ENCODE results near the gene PHF21B.

PHF21B gene

DNA sequence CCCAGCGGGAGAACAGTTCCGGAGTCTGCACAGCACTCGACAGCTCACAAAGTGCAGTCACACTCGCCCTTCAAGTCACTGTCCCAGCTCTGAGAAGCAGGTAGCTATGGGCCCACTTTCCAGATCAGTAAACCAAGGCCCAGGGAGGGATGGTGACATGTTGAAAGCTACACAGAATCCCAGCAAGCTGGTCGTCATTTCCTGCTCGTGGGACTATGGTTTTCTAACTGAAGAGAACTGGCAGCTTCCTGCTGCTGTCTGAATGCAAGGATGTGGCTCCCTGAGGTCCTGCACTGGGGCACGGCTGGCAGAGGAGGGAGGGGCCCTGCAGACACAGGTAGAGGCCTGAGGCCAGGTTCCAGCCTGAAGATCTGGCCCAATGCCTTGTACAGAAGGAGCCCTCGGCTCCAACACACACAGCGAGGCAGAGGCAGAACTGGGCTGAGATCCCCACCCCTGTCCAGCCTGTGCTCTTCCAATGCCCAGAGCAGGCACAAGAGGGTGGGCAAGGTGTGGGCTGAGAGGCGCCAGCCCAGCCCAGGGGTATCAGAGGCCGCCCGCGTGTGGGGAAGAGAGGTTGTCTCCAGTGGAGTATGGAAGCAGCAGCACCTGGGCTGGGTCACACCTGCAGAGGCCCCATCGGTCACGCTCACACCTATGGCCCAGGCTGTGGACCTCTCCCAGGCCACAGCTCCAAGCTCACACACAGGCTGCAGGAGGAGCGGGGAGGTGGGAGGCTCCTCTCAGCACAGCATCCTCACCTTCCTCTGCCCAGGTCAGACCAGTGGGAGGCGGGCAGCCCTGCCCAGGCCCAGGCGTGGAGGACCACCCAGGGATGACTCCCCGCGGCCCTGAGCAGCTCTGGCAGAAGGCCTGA lies 119.2 kb downstream of the PHF21B start:
- DNase-seq, result no peak

DNA sequence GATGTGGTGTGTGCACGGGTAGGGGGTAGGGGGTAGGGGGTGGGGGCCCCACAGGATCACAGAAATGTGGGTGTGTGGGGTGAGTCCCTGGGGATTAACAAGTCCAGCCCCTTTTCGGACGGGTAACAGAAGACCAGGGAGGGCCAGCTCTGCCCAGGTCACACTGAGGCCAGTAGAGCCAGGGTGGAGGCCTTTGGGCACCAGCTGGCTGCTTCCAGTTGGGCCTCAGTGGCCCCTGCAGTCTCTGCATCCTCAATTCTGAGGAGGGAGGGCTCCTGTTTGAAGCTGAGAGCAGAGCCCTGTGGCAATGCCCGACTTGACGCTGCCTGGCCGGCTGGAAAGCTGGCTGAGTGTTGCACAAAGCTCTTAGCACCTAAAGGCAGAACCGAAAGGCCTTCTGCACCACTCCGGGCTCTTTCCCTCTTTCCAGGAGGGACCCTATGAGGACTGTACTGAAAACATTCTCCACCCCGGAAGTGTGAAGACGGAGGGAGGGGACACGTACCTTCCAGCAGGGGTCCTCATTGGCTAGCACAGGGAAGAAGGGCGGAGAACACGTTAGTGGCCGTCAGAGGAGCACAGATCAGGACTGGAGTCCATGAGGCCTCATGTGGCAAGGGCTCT lies 120.4 kb downstream of the PHF21B start:
- no peak for DNase-seq

DNA sequence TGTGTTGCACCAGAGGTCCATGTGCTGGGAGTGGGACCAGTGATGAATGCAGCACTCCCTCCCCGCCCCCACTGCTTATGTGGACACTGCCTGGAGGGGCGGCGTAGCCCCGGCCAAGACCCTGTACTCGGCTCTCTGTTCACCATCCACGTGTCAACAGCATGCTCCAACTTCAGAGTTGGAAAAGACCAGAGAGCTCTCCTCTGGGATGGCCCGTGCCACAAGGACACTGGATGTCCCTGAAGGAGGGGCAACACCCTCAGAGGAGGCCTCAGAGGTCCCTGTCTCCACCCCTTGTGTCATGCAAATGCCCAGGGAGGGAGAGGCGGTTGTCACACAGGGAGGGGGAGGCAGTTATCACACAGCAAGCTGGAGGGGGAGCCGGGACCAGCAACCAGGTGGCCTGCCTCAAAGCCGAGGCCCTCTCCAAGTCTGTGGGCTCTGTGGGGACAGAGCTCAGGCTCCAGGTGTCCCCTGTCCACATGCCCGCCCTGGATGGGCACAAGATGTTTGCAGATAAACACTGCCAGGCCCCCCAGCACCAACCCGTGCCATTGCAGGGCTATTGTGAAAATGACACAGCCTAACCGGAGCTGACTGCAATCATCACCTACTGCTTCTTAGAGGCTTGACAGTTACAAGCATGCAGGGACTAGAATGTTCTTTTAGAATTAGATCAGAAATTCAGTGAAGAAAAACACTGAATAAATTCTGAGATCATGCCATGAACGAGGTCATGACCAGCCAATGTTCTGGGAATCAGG lies 121.1 kb downstream of the PHF21B start:
- no peak for DNase-seq

DNA sequence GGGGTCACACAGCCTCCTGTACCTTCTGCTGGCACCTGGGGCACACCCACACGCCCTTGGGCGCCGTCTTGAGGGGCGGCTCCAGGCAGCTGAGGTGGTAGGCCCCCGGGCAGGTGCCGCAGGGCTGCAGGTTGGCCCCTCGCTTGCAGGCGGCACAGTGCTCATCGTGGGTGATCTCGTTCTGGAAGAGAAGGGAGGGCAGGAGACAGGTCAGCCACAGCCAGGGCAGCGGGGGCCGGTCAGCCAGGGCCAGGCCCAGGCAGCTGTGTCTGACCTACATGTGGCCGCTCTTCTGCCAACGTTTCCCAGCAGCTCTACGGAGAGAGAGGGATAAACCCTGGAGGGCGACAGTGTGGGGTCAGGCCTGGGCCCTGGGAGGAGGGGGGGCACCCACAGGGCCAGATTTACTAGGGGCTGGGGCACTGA lies 121.9 kb downstream of the PHF21B start:
- DNase-seq, result no peak

DNA sequence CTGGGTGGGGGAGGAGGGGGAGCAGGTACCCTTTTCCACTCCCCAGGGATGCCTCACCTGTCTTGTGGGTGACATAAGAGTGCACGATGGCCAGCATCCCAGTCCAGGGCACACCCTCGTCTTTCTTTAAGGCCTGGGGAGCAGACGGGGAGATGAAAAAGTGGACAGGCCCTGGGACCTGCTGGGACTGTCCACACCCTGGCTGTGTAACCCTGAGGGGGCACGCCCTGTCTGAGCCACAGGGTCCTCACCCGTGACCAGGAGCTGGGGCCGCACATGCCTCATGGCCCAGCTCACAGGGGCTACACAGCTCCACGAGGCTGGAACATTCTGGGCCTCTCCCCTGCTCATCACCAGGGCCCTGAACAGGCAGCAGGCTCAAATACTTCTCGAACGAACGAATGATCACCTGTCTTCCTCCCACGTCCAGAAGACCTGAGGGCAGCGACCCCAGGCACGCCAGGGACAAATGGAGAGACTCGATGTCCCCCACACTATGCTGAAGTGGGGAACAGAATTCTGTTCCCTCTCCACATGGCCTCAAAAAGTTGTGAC lies 123.9 kb downstream of the PHF21B start:
- no peak for DNase-seq

DNA sequence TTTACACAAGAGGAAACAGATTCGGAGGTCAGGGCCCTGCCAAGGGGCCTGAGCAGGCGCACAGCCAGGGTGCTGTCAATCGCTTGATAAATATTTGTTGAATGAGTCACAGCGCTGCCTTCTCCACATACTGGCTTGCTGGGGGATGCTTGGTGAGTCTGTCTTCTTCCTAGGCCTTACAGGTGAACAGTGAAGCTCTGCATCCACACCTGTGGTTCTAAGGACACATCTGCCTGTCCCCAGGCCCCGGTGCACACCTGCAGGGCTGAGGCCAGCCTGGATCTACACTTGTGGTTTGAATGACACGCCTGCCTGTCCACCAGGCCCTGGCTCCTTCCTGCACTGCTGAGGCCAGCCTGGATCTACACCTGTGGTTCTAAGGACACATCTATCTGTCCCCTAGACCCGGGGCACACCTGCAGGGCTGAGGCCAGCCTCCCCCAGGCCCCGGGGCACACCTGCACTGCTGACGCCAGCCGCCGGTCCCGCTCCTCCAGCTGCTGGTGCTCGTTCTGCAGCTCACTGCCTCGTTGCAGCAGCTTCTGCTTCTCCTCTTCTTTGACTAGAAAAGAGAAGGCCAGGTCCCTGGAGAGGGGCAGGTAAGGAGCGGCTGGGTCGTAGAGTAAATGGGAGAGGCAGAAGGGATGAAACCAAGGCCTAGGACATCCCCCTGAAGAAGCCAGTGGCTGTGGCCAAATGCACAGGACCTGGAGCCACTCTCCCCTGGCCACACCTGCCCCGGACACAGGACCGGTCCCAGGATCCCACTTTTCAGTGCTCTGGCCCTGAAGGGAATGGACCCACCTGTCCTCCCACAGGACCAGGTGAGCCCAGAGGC lies 124.6 kb downstream of the PHF21B start:
- no peak for DNase-seq

DNA sequence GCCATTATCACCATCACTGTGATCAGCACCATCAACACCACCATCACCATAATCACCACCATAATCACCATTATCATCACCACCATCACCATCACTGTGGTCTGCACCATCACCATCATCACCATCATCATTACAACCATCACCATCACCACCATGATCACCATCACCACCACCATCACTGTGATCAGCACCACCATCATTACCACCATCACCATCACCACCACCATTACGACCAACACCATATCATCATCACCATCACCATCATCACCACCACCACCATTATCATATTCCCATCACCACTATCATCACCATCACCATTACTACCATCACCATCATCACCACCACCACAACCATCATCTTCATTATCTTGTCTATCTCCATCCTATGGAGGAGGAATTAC lies 125.2 kb downstream of the PHF21B start:
- no peak for DNase-seq

DNA sequence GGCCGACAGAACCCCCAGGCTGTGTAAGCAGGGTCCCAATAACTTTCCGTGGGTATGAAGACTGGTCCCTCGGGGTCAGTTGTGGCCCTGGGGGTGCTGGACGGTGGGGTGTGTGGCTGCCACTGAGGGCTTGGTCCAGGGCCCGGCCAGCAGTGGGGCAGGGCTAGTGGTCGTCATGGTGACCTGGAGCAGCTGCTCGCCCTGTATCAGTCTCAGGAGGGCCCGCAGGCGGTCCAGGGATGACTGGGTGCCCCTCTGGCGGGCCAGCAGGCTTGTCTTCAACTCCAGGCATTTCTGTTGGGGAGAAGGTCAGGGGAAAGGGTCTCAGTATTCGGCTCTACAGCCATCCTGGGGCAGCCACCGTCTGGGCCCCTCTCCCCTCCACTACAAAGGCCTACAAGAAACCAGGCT lies 126.8 kb downstream of the PHF21B start:
- DNase-seq, result no peak

DNA sequence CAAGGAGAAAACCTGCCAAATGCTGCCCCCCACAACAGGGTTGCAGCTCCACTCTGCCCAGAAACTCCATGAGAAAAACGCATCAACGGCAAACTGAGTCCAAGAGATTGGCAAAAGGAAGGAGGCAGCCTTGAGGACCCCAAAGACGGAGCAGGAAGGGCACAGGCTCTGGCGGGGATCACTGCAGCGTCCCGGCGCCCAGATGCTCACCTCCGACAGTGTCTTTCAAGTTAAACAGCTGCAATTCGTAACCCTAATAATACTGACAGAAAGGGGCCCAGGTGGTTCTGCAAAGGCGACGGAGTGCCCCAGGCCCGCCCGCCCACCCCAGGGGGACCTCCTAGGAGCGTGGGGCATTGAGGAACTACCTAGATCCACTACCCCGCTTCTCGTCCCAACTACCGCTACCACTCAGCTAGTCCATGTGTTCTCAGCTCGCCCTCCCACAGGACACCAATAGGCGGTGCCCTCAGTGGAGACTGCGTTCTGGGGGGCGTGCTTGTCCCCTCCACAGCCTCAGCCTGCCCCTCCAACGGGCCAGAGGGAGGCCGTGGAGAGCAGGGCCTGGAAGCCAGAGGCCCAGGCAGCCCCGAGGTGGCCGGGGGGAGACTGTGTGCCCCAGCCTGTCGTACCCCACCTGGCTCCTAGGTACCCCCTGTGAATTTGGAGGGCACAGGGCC lies 127.4 kb downstream of the PHF21B start:
- no peak for DNase-seq

DNA sequence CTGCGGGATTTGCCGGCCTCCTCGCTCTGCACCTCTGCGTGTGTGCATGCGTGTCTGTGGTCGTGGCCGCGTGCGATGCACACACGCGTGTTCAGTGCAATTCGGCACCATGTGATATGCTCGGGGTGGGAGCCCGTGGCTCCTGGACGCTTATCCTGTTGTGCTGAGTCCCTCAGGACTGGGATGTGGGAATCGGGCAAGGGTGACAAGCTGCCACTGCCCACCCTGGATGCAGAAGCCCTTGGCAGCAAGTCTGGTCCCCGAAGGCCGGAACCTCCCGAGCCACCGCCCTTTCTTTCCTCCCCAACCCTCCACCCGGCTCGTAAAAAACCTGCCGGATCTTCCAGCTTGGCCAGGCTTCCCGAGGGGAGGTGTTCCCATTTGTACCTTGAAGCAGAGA lies 128.2 kb downstream of the PHF21B start:
- no peak for DNase-seq

DNA sequence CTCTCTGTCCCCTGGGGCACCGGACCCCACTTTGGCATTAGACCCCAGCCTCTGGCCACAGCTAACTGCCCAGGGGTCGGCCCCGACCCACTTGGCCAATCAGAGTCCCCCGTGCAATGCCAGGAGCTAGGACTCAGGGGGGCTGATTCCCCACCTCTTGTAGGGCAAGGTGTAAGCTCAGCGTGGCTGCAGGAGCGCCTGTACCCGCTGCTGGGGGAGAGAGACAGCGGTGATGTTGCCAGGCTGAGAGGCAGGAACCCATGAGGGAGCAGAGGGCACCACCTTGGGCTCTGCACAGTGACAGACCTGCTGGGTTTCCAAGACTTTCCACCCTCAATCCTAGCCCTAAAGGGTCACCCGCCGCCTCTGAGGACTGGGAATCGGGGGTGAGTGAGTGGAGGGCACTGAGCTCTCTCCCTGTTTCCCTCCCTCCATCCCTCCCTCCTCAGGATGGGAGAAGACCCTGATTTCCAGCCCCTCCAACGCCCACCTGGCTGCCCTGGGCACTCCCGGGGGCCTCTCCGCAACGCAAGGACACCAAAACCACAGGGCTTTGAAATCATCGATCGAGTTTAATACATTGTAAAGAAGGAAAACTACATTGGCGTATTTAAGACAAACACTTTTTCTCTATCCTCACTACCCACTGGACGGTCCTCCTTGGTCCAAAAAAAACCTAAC lies 129.1 kb downstream of the PHF21B start:
- DNase-seq, result no peak

DNA sequence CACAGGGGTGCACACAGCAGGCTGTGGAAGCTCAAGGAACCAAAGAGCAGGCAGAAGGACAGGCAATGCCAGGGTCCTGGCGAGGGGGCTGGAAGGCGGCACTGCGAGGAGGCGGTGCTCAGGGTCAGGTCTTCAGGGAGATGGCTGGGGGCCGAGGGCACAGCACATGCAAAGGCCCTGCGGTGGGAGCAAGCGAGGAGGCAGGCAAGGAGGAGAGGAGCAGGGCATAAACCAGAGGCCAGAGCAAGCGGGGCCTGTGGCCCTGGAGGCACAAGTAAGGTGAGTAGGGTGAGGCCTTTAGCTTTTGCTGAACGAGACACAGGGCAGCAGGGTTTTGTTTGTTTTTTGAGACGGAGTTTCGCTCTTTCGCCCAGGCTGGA lies 130.5 kb downstream of the PHF21B start:
- DNase-seq, result no peak

DNA sequence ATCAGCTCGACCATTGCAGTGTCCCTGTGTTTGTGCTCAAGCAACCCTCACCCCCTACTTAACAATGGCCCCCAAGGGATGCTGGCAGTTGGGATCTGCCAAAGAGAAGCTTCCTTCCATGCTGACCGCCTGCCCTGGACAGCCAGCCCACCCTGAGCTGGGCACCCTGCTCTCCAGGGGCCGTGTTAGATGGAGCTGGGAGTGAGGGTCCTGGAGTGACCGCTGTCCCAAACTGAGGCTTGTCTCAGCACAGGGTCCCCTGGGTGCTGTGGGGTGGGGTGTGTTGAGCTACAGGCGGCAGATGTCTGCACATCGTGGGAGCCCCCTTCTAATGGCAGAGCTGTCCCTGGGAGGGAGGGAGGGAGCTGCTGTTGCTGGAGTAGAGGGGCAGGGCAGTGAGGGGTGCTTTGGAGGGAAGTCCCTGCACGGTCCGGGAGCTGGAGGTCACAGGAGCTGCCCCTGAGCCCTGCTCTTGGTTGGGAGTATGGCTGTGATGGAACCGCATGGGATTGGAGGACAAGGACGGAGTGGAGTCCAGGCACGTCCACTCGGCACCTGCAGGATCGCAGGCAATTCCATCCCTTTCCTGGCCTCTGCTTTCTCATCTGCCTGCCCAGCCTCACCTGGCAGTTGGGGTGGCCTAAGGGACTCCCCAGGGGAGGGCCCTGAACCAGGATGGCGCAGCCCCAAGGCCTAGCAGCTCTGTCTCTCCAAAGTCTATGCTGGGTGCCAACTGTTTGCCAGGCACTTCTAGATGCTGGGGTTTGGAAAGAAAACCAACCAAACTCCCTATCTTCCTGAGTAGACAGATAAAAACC lies 131.1 kb downstream of the PHF21B start:
- DNase-seq, result no peak

DNA sequence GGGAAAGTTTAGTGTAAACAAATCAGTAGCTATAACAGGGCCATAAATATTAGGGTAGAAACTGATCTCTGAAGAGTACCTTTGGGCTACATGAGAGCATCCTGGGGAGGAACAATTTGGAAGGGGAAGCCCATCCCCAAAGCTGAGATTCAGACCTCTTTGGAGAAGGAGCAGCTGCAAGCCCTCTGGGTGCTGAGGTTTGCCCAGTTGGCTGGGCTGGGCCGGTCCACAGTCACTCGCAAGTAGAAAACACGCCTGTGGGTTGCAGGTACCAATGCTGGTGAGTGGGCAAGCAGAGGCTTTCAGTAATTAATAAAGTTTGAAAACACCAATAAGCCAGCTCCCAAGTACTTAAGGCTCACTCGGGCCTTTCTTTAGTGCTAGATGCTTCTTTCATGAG lies 132.9 kb downstream of the PHF21B start:
- no peak for DNase-seq

DNA sequence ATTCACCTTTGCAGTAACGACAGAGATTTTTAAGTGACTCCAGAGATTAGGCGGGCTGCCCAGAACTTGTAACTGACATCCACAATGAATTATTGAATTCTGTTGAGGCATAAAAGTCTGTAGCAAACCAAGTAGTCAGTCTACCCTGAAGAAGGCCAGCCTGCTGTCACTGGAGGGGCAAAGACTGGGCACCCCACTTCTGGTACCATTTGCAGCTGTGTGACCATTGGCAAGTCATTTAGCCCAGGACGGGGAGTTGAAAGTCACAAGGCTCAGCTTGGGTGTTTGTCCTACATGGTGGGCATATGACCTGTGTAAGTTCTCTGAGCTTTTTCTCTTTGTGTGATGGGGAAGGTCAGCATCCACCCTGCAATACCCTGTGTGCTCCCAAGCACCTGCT lies 138.0 kb downstream of the PHF21B start:
- no peak for DNase-seq

DNA sequence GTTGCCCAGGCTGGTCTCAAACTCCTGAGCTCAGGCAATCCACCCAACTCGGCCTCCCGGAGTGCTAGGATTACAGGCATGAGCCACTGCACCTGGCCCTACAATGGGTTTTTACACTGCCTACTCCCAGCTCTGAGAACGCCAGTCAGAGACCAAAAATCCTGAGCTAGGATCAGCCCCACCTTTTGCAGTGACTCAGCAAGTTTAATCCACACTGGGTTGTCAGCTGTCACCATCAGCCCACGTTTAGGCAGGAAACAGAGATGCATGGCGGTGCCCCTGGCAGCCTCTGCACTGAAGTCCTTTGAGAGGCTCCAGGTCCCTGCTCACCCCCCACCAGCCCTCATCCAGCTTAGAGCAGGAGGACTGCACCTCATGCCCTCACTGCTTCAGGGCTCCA lies 139.8 kb downstream of the PHF21B start:
- no peak for DNase-seq

DNA sequence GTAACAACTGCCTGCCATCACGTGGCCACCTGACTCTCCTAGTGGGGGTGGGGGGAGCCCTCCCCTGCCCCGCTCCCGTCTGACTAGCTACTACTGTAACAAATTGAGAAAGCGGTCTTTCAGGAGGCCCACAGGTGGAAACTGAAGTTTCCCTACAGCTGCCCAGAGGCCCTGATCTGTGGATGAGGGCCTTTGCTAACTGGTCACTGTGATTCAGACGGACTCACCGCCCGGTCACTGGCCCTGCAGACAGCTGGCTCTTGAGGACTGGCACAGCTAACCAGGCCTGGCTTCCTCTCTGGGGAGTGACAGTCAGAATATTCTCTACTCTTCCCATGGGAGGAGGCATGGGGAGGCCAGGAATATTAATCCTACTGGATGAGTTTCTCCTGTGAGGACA lies 140.6 kb downstream of the PHF21B start:
- DNase-seq, result no peak

DNA sequence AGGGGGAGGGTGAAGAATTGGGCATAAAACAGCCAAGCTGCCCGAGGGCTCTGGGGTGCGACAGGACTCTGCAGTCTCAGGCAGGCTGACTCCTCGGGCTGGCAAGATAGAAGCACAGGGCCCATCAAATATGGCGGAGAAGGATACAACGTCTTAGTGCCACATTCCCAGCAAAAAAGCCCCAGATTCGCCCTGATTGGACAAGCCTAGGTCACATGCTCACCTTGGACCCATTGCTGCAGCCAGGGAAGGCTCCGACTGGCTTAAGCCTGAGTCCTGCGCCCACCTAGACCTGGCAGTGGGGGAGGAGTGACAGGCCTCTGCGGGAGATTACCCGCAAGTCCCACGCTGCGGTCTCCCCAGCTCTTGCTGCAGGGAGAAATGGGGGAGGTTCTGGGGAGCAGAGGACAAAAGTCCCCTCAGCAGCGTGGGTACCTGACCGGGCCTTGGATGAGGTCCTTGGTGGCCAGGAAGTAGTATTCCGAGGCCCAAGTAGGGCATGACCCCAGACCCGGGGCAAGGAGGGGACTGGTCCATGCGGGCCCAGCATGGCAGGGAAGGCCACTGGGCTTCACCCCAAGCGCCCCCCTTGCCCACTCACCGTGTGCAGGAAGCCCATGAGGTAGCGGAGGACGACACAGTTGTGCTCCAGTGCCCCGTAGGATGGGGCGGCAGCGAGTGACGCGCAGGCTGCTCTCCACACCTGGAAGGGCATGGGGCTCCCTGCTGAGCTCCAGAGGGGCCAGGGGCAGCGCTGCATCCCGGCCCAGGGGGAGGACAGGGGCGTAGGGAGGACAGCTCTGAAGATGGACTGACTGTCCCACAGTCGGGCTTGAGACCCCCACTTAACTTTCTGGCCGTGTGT lies 144.4 kb downstream of the PHF21B start:
- DNase-seq, result no peak
